ENCODE measurements around the gene PVALB.
"Not testable (repeated sequence)": the region's sequence is repeated elsewhere in the genome, so short reads cannot be mapped to it uniquely, and the experiment has no call there.

Gene PVALB

DNA sequence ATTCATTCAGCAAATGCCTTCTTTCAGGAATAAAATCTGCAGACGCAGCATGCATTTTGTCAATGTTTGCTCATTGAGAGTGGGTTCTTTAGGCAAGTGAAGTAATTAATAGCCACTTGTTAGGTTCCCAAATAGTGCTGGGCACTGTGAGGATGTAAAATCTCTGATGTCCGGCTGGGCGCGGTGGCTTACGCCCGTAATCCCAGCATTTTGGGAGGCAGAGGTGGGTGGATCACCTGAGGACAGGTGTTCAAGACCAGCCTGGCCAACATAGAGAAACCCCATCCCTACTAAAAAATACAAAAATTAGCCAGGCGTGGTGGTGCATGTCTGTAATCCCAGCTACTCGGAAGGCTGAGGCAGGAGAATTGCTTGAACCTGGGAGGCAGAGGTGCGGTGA, 62.0 kb downstream of the PVALB start:
- DNase-seq = not testable (repeated sequence)

DNA sequence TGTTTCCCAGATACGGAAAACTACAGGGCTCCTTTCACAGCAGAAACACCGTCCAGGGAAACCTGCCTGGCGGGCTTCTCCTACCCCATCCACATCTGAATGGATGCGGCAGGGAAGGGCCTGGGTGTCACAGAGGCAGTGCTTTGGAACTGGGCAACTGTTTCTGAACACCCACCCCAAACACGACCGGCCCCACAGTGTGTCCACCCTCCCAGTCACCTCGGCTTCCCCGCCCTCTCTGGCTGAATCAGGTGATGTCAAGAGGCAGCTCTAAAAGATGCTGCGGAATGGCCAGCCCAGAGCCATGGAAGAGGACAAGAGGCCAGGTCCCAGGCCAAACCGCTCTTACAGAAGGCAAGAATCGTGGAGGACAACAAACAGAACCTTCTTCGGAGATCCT, 62.9 kb downstream of the PVALB start:
- no peak for DNase-seq

DNA sequence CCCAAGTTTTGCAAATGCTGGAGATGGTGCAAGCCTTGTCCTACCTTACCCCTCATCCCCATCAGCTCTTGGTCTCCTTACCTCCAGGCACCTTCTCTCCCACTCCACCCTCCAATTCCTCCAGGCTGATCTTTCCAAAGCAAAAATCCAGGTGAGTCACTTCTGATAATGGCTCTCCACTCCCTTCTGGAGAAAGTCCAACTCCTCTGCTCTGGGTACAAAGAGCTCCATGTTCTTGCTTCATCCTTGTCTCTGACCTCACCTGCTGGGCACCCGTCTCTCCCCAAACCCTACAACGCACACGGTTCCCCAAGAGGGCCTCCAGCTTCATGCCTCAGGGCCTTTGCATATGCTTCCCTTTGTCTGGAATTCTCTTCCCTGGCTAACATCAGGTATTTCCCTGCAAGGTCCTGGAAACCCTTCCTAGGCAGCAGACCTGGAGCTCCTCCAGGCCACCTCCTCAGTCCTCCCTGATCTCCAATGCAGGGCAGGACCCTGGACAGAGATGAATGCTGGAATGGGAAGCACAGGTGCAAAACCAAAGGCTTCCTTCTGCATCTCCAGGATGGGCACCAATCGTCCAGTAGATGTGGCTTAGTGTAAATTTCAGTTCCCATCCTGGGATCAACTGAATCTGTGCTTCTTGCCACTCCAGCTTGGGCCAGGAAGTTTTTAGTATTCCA, 63.6 kb downstream of the PVALB start:
- DNase-seq = no peak
